WI38 (cell line): ENCODE results near the gene VAPA.

ENCODE experiments used
- H3K4me3 ChIP-seq: 2 replicates; pipeline ENCODE4 v1.5.1; 2011; ENCODE audit warnings: low read depth, mild to moderate bottlenecking, control low read depth, low read length
- CTCF ChIP-seq: IDR thresholded peaks from 2 replicates; pipeline ENCODE4 v1.5.1; 2012; ENCODE audit warnings: low read depth, mild to moderate bottlenecking, control low read depth, low read length

VAPA gene

GRCh38 chr18:9925795-9926194, 12.0 kb downstream of the VAPA start:
- H3K4me3 ChIP-seq, result no peak overlapping the region
- no peak for TF ChIP-seq CTCF

GRCh38 chr18:9926223-9926894, 12.5 kb downstream of the VAPA start:
- no peak overlapping the region for H3K4me3 ChIP-seq
- no peak for TF ChIP-seq CTCF

- H3K4me3 ChIP-seq, result no peak overlapping the region
- no peak for TF ChIP-seq CTCF
Measured at GRCh38 chr18:9926977-9927376, 13.2 kb downstream of the VAPA start.

GRCh38 chr18:9927392-9928063, 13.7 kb downstream of the VAPA start:
- TF ChIP-seq CTCF, result no peak
- no peak overlapping the region for H3K4me3 ChIP-seq

GRCh38 chr18:9928646-9929259, 14.9 kb downstream of the VAPA start:
- no peak overlapping the region for H3K4me3 ChIP-seq
- TF ChIP-seq CTCF, result no peak

GRCh38 chr18:9930299-9930884, 16.6 kb downstream of the VAPA start:
- H3K4me3 ChIP-seq, result no peak overlapping the region
- TF ChIP-seq CTCF, result no peak

- H3K4me3 ChIP-seq, result no peak overlapping the region
- TF ChIP-seq CTCF, result no peak
Measured at GRCh38 chr18:9931146-9931545, 17.3 kb downstream of the VAPA start.
